IMR-90 (cell line): Measurements from ENCODE around the gene FAM174C.

Experiments used
- BHLHE40 ChIP-seq: fragments of 150-350 bp; IDR thresholded peaks from 2 replicates; pipeline ENCODE4 v1.6.1; 2016; ENCODE audit warnings: mild to moderate bottlenecking, low read depth, low read length
- CHD1 ChIP-seq: IDR thresholded peaks from 2 replicates; pipeline ENCODE4 v1.6.1; 2012; ENCODE audit warnings: low read depth, low read length, improper control_type of control experiment
- FOS ChIP-seq: fragments of 150-350 bp; IDR thresholded peaks from 2 replicates; pipeline ENCODE4 v1.6.1; 2016; ENCODE audit warnings: low read depth, low read length
- MXI1 ChIP-seq: IDR thresholded peaks from 2 replicates; pipeline ENCODE4 v1.6.1; 2012; ENCODE audit warnings: low read depth, mild to moderate bottlenecking, low read length, moderate library complexity, borderline replicate concordance
- NFE2L2 ChIP-seq: fragments of 150-350 bp; IDR thresholded peaks from 2 replicates; pipeline ENCODE4 v1.6.1; 2016; ENCODE audit warnings: low read depth, mild to moderate bottlenecking, low read length
- POLR2A ChIP-seq: IDR thresholded peaks from 2 replicates; pipeline ENCODE4 v1.6.1; 2012; ENCODE audit warnings: mild to moderate bottlenecking, low read depth, low read length
- SMC3 ChIP-seq: fragments of 150-350 bp; IDR thresholded peaks from 2 replicates; pipeline ENCODE4 v1.6.1; 2016; ENCODE audit warnings: low read depth, mild to moderate bottlenecking, antibody characterized with exemption, low read length, moderate library complexity
- TF ChIP-seq, protein P1 (sequence below): conservative IDR thresholded peaks from 2 replicates; pipeline ENCODE4 v1.5.1; 2012; ENCODE audit warnings: mild to moderate bottlenecking, low read depth, low read length, improper control_type of control experiment
- TF ChIP-seq, protein P2 (sequence below): fragments of 150-350 bp; IDR thresholded peaks from 2 replicates; pipeline ENCODE4 v1.6.1; 2017; ENCODE audit warnings: mild to moderate bottlenecking, antibody characterized with exemption, low read length, low read depth
- TF ChIP-seq, protein P3 (sequence below): fragments of 150-350 bp; IDR thresholded peaks from 2 replicates; pipeline ENCODE4 v1.6.1; 2016; ENCODE audit warnings: low read depth, mild to moderate bottlenecking, low read length, moderate library complexity, borderline replicate concordance

DNA sequence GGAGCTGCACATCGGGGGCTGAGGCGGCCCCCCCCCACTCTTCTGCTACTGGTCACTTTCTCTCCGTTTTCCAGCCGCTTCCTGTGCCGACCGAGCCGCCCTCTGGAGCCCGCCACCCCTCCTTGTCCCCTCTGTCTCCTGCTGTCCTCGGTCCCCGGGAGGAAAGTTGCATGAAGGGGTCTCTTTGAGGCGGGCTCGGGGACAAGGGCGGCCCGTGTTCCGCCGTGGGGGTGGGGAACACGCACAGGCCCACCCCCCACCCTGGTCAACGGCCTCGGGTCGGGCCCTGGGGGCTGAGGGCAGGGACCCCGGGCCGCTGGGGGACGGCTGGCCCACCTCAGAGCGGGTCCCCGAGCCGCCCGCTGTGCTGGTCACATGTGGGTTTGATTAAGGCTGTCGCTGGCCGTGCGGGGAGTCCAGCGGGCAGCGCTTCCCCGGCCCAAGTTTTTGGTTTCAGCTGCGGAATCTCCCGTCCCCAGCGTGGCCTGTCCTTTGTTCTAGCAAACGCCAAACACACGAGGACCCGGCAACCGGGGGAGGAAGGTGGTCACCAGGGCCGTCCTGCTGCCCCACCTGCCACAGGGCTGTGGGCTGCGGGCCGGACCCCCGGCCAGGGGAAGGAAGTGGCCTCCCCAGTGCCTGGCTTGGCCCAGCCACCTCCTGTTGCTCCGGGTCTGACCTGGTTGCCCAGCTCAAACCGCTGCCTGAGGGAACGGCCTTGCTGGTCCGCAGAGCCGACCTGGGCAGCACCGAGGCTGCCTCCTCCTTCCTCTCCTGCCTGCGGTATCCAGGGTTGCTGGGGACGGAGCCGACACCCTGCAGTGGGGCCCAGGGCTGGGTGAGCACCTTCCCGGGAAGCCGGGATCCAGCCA is 12.3 kb downstream of the FAM174C start:
- TF ChIP-seq POLR2A (no peak), NFE2L2 (no peak), FOS (no peak), BHLHE40 (no peak), MXI1 (no peak), SMC3 (no peak), CHD1 (no peak)
- TF ChIP-seq, protein P1, sequence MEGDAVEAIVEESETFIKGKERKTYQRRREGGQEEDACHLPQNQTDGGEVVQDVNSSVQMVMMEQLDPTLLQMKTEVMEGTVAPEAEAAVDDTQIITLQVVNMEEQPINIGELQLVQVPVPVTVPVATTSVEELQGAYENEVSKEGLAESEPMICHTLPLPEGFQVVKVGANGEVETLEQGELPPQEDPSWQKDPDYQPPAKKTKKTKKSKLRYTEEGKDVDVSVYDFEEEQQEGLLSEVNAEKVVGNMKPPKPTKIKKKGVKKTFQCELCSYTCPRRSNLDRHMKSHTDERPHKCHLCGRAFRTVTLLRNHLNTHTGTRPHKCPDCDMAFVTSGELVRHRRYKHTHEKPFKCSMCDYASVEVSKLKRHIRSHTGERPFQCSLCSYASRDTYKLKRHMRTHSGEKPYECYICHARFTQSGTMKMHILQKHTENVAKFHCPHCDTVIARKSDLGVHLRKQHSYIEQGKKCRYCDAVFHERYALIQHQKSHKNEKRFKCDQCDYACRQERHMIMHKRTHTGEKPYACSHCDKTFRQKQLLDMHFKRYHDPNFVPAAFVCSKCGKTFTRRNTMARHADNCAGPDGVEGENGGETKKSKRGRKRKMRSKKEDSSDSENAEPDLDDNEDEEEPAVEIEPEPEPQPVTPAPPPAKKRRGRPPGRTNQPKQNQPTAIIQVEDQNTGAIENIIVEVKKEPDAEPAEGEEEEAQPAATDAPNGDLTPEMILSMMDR: no peak
- TF ChIP-seq, protein P2, sequence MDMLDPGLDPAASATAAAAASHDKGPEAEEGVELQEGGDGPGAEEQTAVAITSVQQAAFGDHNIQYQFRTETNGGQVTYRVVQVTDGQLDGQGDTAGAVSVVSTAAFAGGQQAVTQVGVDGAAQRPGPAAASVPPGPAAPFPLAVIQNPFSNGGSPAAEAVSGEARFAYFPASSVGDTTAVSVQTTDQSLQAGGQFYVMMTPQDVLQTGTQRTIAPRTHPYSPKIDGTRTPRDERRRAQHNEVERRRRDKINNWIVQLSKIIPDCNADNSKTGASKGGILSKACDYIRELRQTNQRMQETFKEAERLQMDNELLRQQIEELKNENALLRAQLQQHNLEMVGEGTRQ: no peak
- TF ChIP-seq, protein P3, sequence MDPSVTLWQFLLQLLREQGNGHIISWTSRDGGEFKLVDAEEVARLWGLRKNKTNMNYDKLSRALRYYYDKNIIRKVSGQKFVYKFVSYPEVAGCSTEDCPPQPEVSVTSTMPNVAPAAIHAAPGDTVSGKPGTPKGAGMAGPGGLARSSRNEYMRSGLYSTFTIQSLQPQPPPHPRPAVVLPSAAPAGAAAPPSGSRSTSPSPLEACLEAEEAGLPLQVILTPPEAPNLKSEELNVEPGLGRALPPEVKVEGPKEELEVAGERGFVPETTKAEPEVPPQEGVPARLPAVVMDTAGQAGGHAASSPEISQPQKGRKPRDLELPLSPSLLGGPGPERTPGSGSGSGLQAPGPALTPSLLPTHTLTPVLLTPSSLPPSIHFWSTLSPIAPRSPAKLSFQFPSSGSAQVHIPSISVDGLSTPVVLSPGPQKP: no peak
